GM12874 (cell line): ENCODE results near the gene ZNF830.

Experiments
- CTCF ChIP-seq: IDR thresholded peaks from 2 replicates; pipeline ENCODE4 v1.5.1; 2011; ENCODE audit warnings: low read depth, mild to moderate bottlenecking, control low read depth, low read length, moderate library complexity; ENCODE audit not compliant: insufficient read depth

ZNF830 gene

GRCh38 chr17:34958438-34958837 lies 2.9 kb upstream of the ZNF830 start:
- no peak for TF ChIP-seq CTCF

- TF ChIP-seq CTCF = no peak
These were observed 12.8 kb downstream of the ZNF830 start for GRCh38 chr17:34974179-34974578.

GRCh38 chr17:34974794-34975785 lies 13.8 kb downstream of the ZNF830 start:
- TF ChIP-seq CTCF = no peak

- TF ChIP-seq CTCF = no peak
These were observed 17.8 kb downstream of the ZNF830 start for GRCh38 chr17:34979153-34979552.

- TF ChIP-seq CTCF = no peak
These were observed 18.5 kb downstream of the ZNF830 start for GRCh38 chr17:34979650-34980352.

- TF ChIP-seq CTCF = no peak
These were observed 19.0 kb downstream of the ZNF830 start, which contains the start of gene LIG3 for GRCh38 chr17:34980353-34980680. TSS of gene LIG3 (plus strand) at chr17:34980512. CDS start at chr17:34983006, 2,494 bp downstream.
